NCI-H226 (cell line): ENCODE data around the gene PRCC.

Experiments
- DNase-seq: peaks from one replicate; pipeline ENCODE4 v3.0.0-alpha.2; 2015

Gene PRCC

DNA sequence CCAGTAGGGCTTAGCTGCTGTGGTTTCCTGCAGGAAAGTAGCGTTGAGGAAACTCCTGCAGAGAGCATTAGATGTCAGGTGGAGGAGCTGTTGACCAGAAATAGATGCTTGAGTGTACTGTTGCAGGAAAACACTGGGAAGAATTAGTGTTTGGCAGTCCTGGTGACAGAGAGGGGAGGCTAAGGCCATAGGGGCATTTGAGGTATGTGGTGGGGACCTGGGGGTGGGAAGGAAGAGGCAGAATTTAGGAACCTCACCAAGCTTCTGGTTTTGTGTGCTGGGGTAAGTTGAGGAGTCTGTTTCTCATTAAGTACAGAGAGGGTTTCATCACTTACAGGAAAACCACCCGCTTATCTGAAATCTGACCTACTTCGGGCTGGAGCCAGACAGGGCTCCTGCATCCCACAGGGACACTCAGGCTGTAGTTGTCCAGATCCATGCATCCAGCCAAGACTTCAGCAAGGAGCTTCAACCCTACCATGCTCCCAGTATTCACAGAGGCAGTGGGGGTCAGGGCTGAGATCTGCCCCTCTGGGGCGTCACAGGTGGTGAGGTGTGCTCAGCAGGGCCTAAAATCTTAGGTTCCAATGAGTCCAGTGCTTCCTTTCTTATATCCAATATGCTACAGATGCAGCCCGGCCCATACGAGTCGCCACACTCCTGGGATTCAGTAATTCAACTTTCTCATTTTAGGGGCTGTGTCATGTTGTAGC lies 34.2 kb downstream of the PRCC start:
- DNase-seq = no peak

GRCh38 chr1:156802421-156802935 lies 35.1 kb downstream of the PRCC start:
- no peak for DNase-seq

- DNase-seq = no peak
These were observed 35.9 kb downstream of the PRCC start for GRCh38 chr1:156803086-156803851.

- no peak for DNase-seq
These were observed 36.7 kb downstream of the PRCC start for GRCh38 chr1:156804026-156804425.

GRCh38 chr1:156804572-156805243 lies 37.4 kb downstream of the PRCC start:
- no peak for DNase-seq

GRCh38 chr1:156805766-156806511 lies 38.6 kb downstream of the PRCC start:
- DNase-seq = no peak

DNA sequence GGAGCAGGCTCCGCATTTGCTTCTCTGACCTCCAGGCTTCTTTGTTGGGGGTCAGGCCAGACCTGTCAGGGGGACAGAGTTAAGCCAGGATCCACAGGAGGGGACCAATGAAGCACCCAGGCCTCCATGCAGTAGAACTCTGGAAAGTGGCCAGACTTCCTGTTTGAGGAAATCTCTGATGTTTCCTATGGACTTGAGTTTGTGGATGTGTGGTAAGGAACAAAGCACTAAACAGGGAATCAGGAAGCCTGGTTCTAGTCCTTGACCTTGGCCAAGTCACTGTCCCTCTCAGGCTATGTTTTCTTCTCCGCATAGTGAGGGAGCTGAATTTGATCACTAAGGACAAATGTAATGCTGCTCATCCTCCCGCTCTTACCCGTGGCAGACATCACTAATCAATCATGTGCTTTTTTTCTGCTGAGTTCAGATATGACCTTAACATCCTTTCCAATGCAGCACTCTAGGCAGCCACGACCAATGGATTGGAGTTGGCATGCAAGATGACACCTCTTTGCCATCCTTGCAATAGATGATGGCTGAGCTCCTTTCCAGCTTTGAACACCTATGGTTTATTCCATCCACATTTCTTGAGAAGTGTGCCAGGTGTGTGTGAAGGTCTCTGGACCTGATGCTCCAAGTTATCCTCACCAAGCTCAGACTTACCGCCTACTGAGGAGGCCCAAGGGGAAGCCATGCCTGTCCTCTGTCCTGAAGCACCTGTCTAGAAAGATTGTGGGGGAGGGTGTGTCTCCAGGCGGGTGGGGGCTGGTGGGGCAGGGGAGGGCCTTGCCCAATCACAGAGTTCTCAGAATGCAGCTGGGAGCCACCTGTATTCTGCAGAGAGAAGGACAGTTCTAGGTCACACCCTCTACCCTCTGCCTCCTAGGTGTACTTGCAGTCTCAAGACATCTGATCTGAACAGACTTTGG lies 39.4 kb downstream of the PRCC start:
- DNase-seq = no peak

- no peak for DNase-seq
These were observed 40.3 kb downstream of the PRCC start for GRCh38 chr1:156807627-156808026.

DNA sequence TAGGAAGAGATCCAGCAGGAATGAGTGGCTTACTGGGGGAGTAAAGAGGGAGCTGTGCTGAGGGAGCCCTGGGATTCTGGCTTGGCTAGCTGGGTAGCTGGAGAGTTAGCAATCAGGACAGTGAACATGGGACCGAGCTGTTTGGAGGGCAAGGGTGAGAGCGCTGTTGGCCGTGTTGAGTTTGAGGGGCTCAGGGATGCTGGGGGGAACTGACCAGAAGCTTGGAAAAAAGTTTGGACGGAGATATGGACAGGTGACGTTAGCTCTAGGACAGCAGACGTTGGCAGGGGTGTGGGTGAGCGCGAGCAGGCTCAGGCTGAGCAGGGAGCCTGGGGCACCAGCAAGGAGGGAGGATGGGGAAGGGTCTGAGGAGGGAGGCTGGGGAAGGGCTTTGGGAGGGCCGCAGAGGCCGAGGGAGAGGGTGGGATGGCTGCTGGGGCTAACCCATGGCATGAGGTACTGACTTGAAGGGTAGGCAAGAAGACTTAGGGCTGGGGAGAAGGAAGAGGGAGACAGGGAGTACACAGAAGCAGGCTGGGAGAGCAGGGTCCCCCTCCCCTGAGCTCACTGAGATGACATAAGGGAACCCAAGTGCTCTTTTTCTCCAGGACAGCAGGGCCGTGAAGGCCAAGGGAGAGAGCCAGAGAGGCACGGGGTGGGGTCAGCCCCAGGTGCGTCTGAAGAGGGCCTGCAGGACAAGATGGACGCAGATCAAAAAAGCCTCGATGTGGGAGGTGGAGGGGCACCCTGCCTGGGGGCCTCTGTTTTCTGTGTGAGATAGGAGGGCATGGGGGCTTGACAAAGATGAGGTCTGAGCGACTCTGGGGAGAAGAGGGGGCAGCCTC lies 41.1 kb downstream of the PRCC start:
- no peak for DNase-seq

DNA sequence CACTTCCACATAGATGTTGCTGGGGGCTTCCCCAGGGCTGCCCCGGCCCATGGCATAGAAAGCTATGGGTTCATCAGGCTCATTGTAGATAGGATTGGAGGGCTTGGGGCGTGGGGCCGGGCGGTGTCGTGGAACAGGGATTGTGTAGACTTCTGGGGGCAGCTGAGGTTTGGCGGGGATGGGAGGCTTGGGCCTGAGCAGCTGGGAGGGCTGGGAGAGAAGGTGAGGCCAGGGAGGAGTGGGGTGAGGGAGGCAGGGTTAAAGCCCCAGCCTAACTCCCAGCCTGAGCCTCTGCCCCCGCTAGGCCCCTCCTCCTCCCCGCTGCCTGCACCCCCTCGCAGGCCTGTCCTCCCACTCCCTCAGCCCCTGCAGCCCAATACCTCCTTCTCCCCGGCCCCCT lies 41.9 kb downstream of the PRCC start:
- no peak for DNase-seq

DNA sequence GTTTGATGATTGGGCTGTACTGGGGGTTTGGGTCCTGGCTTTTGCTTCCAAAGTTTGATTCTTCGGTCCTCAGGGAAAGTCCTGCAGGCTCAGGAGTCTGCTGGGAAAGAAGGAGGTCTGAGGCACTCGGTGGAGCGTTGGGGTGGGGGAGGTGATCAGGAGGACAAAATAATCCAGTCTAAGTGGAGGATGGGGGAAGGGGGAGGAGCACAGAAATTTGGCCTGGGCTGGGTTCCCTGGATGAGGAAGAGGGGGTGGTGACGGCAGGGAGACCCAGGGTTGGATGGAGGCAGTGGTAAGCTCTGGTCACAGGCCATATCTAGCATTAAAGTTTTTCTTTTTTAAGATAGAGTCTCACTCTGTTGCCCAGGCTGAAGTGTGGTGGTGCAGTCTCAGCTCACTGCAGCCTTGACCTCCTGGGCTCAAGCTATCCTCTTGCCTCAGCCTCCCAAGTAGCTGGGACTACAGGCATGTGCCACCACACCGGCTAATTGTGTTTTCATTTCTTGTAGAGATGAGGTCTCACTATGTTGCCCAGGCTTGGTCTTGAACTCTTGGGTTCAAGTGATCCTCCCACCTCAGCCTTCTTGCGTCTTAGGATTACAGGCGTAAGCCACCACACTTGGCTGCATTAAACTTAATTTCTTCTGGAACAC lies 42.5 kb downstream of the PRCC start:
- DNase-seq = no peak

DNA sequence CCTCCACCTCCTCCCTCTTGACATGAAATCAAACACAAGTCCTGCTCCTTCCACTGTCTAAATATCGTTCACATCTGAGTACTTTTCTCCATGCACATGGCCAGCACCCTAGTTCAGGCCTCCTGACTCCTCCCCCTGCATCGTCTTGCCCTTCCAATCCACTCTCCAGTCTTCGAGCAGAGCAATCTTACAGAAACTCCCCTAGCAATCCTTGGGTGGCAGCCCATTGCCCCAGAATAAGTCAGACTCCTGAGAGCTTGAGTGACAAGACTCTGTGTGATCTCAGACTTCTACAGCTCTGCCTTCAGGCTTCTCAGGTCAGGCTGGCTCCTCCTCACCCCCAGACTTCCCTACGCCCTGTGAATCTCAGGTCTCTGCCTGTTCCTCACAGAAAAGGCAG lies 43.8 kb downstream of the PRCC start:
- no peak for DNase-seq

DNA sequence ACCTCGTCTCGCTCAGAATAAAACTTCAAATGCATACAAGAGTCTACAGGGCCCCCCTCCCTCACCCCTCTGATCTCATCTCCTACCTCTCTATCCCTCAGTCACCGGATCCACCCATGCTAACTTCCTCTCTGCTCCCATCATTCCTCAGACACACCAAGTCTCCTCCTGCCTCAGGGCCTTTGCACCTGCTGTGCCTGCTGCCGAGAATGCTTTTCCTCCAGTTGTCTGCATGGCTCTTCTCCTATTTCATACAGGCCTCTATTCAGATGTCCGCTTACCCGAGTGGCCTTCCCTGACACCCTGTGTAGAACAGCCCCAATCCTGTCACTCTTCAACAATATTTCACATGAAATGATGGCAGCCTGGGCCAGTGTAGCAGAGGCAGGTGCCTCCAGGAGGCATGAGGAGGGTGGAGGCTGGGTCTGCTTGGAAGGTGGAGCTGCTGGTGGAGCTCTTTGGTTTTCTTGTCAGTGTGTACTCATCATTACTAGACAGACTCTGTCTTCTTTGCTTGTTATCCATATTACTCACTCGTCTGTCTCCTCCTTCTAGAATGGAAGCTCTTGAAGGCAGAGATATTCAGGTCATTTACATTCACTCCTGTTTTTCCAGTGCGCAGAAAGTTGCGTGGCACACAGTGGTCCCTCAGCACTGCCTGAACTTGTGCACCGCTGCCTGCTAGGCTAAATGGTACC lies 45.1 kb downstream of the PRCC start:
- DNase-seq = no peak

GRCh38 chr1:156813298-156813697 lies 46.0 kb downstream of the PRCC start:
- DNase-seq = no peak

- no peak for DNase-seq
These were observed 46.6 kb downstream of the PRCC start for GRCh38 chr1:156813750-156814570.

GRCh38 chr1:156814571-156815260 lies 47.4 kb downstream of the PRCC start:
- DNase-seq = no peak

DNA sequence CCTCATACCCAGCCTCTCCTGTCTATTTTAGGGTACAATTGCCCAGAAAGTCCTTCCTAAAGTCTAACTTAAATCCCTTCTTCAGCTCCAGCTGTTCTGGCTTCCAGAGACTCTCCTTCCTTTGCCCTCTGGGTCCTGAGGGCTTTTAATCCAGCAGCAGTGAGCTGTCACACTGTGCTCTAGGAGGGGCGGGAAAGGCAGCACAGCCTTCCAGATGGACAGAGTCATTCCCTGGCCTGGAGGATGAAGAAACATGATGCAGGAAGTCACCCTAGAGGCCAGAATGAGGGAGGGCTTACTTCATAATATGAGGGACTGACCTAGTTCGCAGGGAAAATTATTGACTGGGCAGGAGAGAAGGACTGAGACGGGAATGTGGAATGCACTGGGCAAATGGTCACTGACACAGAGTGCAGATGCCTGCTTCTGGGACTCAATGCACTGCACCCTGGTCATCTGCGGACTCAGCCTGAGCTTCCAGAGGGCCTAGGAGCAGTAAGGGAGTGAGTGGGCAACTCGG lies 48.0 kb downstream of the PRCC start:
- DNase-seq = no peak

DNA sequence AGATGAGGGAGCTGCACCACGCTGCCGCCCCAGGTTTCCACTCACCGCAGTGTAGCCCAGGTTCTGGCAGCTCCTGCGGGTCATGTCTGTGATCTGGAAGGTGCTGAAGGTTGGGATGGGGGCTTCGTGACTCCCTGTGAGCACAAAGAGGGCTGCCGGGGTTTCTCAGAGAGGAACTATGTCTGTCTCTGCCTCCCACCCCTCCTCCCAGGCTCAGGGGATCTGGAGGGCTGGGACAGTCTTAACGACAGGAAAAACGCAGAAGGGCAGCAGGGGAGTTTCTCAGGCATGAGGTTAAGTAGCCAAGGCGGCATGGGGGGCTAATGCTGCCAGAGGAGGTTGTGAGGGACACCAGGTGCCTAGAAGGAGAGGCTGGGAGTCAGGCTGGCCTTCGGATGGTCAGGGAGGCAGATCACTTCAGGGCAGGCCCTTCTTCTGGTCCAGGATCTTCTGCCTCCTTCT lies 48.7 kb downstream of the PRCC start:
- no peak for DNase-seq
